ENCODE measurements around the gene ZNF253.
"Not testable (repeated sequence)": the region's sequence is repeated elsewhere in the genome, so short reads cannot be mapped to it uniquely, and the experiment has no call there.

ZNF253 gene

DNA sequence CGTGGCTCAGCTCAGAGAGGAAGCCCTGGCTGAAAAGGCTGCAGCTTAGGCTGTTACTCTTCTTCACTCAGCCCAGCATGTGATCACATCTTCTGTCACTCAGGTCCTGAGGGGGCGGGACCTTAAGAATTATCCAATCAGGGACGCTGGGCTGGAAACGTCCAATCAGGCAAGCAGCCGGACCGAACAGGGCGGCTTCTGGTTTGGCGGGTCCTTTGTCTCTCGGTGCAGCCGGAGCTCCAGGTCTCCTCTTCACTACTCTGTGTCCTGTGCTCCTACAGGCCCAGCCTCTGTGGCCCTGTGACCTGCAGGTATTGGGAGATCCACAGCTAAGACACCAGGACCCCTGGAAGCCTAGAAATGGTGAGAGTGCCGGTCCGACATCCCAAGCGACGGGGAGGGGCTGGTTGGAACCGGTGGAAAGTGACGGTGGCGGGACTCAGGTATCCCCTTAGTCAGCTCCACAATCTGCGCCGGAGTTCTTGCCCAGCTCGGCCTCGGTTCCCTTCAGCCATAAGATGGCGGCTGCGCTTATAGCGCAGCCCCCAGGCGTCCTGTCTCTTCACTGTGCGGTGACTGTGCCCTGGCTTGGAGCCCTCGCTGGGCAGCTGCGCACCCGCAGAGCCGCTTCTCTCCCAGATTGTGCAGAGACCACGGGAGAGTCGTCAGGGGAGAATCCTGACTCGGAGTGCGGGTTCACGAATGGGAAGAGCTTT is 35.2 kb downstream of the ZNF253 start, which contains the start of gene ZNF93:
Gene ZNF93, plus strand, starts transcription at position 218 of the 716 bp plus-strand sequence. Its CDS starts 143 bp downstream, at position 361.
- no peak for TF ChIP-seq CTCF (IDR thresholded peaks at IDR 0.05; ENCODE audit: extremely low read depth, missing control alignments)
- DNase-seq (ENCODE audit: low spot score), result peak; percentile 86

GRCh38 chr19:19907551-19907950 is 41.9 kb downstream of the ZNF253 start:
- not testable (repeated sequence) for DNase-seq (ENCODE audit: low spot score)

DNA sequence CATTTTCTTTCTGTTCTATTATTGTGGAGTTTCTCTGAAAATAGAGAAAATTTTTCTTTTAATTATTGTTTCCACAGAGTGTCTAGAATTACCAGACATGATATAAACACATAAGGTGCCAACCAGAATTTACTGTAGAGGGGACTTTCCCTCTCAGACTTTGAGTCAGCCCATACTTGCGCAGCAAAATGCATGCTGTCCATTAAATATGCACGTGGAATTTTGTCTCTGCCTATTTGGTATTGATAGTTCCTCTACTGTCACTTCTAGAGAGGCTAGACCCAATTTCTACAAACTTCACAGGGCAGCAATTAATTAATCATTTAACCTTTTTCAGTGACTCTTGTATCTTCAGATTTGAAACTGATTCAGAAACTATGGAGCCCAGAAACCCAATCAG is 44.0 kb downstream of the ZNF253 start:
- no peak for DNase-seq (ENCODE audit: low spot score)
- TF ChIP-seq CTCF (IDR thresholded peaks at IDR 0.05; ENCODE audit: extremely low read depth, missing control alignments), result no peak

- no peak for DNase-seq (ENCODE audit: low spot score)
Observed at GRCh38 chr19:19911150-19911549, 45.5 kb downstream of the ZNF253 start.

GRCh38 chr19:19914596-19914995 is 48.9 kb downstream of the ZNF253 start:
- no peak for TF ChIP-seq CTCF (IDR thresholded peaks at IDR 0.05; ENCODE audit: extremely low read depth, missing control alignments)
- DNase-seq (ENCODE audit: low spot score), result no peak

More at GRCh38 chr19:19911150-19911549, 45.5 kb downstream of the ZNF253 start:
- no peak for TF ChIP-seq CTCF (IDR thresholded peaks at IDR 0.05; ENCODE audit: extremely low read depth, missing control alignments)

DNA sequence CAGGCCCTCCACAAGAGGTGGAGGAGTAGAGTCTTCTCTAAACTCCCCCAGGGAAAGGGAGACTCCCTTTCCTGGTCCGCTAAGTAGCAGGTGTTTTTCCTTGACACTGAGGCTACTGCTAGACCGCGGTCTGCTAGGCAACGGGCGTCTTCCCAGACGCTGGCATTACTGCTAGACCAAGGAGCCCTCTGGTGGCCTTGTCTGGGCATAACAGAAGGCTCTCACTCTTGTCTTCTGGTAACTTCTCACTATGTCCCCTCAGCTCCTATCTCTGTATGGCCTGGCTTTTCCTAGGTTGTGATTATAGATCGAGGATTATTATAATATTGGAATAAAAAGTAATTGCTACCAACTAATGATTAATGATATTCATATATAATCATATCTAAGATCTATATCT is 64.7 kb downstream of the ZNF253 start:
- DNase-seq (ENCODE audit: low spot score), result not testable (repeated sequence)

DNA sequence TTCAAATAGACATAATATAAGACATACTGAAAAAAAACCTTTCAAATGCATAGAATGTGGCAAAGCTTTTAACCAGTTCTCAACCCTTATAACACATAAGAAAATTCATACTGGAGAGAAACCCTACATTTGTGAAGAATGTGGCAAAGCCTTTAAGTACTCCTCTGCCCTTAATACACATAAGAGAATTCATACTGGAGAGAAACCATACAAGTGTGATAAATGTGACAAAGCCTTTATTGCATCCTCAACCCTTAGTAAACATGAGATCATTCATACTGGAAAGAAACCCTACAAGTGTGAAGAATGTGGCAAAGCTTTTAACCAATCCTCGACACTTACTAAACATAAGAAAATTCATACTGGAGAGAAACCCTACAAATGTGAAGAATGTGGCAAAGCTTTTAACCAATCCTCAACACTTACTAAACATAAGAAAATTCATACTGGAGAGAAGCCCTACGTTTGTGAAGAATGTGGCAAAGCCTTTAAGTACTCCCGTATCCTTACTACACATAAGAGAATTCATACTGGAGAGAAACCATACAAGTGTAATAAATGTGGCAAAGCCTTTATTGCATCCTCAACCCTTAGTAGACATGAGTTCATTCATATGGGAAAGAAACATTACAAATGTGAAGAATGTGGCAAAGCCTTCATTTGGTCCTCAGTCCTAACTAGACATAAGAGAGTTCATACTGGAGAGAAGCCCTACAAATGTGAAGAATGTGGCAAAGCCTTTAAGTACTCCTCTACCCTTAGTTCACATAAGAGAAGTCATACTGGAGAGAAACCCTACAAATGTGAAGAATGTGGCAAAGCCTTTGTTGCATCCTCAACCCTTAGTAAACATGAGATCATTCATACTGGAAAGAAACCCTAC is 68.0 kb downstream of the ZNF253 start:
- not testable (repeated sequence) for DNase-seq (ENCODE audit: low spot score)

GRCh38 chr19:19937403-19937802 is 71.7 kb downstream of the ZNF253 start:
- TF ChIP-seq CTCF (IDR thresholded peaks at IDR 0.05; ENCODE audit: extremely low read depth, missing control alignments), result no peak

GRCh38 chr19:19938449-19938848 is 72.8 kb downstream of the ZNF253 start:
- TF ChIP-seq CTCF (IDR thresholded peaks at IDR 0.05; ENCODE audit: extremely low read depth, missing control alignments), result no peak
- DNase-seq (ENCODE audit: low spot score), result no peak

More at GRCh38 chr19:19937403-19937802, 71.7 kb downstream of the ZNF253 start:
- DNase-seq (ENCODE audit: low spot score), result no peak
